Ovary (tissue), 9 donors: ENCODE data around the gene BAZ1A. TPM values are rescaled to one million over a fixed set of nuclear protein-coding genes. Genes with fewer than 3 reads are reported as not detected.

Experiments used
- DNase-seq, 5 donors: peaks; one replicate each; pipeline ENCODE4 v3.0.0-alpha.2; 2019 to 2020
- H3K27ac ChIP-seq, 2 donors: fragments of 200-600 bp; one replicate each; pipeline versions ENCODE4 v1.5.1 to v1.8.0; 2019 to 2022
- H3K27me3 ChIP-seq: fragments of 200-600 bp; one replicate; pipeline ENCODE4 v1.8.0; 2022
- H3K36me3 ChIP-seq: fragments of 200-600 bp; sonication (generic); one replicate; pipeline ENCODE4 v1.5.1; 2019
- H3K4me1 ChIP-seq: one replicate; pipeline ENCODE4 v1.8.1; 2013; ENCODE audit warnings: mild to moderate bottlenecking, moderate library complexity; ENCODE audit not compliant: insufficient read depth
- H3K4me3 ChIP-seq: fragments of 200-600 bp; sonication (generic); one replicate; pipeline ENCODE4 v1.5.1; 2017
- H3K9me3 ChIP-seq, 2 donors: fragments of 200-600 bp in 1 of 2; sonication (generic) in 1 of 2; one replicate each; pipeline versions ENCODE4 v1.5.1 to v1.8.1; 2013 to 2019; ENCODE audit warnings: mild to moderate bottlenecking in 1 of 2, moderate library complexity in 1 of 2
- EP300 ChIP-seq: sonication (generic); formaldehyde crosslinking; IDR thresholded peaks from one replicate; pipeline ENCODE4 v1.6.1; 2017; ENCODE audit warnings: antibody characterized with exemption
- POLR2A ChIP-seq: fragments of 450-650 bp; IDR thresholded peaks from one replicate; pipeline ENCODE4 v1.6.1; 2017; ENCODE audit warnings: antibody characterized with exemption, mild to moderate bottlenecking, moderate library complexity
- WGBS, 3 donors: extraction: QIAGEN DNeasy Blood & Tissue Kit in 1 of 3; methylation state at CpG; one replicate each; pipeline versions ENCODE4 v1.1.5 to v1.1.7; 2013 to 2017; 5-methylcytosine and 5-hydroxymethylcytosine counted together
- intact Hi-C, 4 donors: fragments of 100-400 bp; cut with DNase I; formaldehyde crosslinking; loops; one replicate each; pipeline versions ENCODE4 v1.11.0 to v1.15.1; 2022 to 2023
- polyA plus RNA-seq, 2 donors: library from polyadenylated mRNA; stranded (reverse); fragments of 200-250 nt in 1 of 2; fragments of 350-450 nt in 1 of 2; fragmentation: Illumina TruSeq in 1 of 2; extraction: RNeasy Lipid Tissue Mini Kit (QIAGEN cat#74804) in 1 of 2; gene quantifications; one replicate each; pipeline ENCODE4 v1.2.3, GENCODE V29; 2013 to 2014
- small RNA-seq: library from RNA; depleted of rRNA; stranded (forward); fragments of <200 nt; gene quantifications from one replicate; pipeline ENCODE3, GENCODE V24; 2016
- total RNA-seq, 7 donors: library from RNA; depleted of rRNA in 2 of 7; stranded (reverse); fragments of >200 nt in 2 of 7; fragmentation: NEBNext Ultra II Directional in 3 of 7; extraction: Animal tissue kit (Norgen Biotek cat#: 25700) in 3 of 7; gene quantifications; one replicate each; pipeline versions ENCODE4 v1.1.0 to v1.2.4, GENCODE V29; 2016 to 2023
- TF ChIP-seq, protein P1 (sequence below), 3 donors: fragments of 450-650 bp in 2 of 3; fragments of 200-600 bp in 1 of 3; IDR thresholded peaks; one replicate each; pipeline versions ENCODE4 v1.5.1 to v1.8.0; 2016 to 2022; ENCODE audit warnings: antibody characterized with exemption in 3 of 3, mild to moderate bottlenecking in 1 of 3
- donor health status: DM: no; HTN: no; CAD: no; lungs with moderate emphysema.
- donor health status: DM: no; HTN: no; CAD: no.
- donor health status: Bipolar disorder and iron deficiency.
- donor health status: DM: yes; HTN: yes; CAD: no.
- donor health status: DM: no; HTN: no; CAD: no.
- donor health status: DM: yes; HTN: yes; CAD: no.

Gene BAZ1A
- total and polyA plus RNA-seq, 9 donors = 10.4 to 30.1 (median 17.9) TPM

DNA sequence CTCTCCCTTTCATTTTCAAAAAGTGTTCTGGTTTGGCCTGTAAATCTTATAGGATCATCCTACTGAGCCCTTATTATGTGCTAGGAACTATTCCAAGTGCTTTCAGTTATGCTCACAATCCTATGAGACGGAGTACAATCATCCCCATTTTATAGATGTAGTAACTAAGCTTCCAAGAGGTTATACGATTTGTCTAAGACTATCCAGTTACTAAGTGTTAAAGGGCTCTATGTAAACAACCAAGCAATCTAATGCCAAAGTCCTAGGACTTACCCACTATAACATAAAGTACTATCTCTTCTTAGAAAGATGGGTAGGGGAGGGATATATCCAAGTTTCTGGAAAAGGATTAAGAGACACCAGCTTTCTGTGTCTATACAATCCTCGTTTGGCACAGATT is 167.4 kb downstream of the BAZ1A start:
- no peak for DNase-seq
- H3K27me3 ChIP-seq = no peaks in the 10 kb centered on the region
- 81 to 90% (median 88%) methylated on average over 3 of the region's 3 CpGs for WGBS, 3 donors
- peaks cover 8% of the 10 kb centered on the region for H3K4me1 ChIP-seq
- no peak overlapping the region for H3K27ac ChIP-seq
- intact Hi-C loops = no loop called here
- H3K9me3 ChIP-seq = no peaks in the 10 kb centered on the region
- TF ChIP-seq, protein P1, sequence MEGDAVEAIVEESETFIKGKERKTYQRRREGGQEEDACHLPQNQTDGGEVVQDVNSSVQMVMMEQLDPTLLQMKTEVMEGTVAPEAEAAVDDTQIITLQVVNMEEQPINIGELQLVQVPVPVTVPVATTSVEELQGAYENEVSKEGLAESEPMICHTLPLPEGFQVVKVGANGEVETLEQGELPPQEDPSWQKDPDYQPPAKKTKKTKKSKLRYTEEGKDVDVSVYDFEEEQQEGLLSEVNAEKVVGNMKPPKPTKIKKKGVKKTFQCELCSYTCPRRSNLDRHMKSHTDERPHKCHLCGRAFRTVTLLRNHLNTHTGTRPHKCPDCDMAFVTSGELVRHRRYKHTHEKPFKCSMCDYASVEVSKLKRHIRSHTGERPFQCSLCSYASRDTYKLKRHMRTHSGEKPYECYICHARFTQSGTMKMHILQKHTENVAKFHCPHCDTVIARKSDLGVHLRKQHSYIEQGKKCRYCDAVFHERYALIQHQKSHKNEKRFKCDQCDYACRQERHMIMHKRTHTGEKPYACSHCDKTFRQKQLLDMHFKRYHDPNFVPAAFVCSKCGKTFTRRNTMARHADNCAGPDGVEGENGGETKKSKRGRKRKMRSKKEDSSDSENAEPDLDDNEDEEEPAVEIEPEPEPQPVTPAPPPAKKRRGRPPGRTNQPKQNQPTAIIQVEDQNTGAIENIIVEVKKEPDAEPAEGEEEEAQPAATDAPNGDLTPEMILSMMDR (IDR thresholded peaks at IDR 0.05) = no peak
- no peak for TF ChIP-seq POLR2A
- no peak for TF ChIP-seq EP300
- H3K4me3 ChIP-seq = no peak overlapping the region
- no peaks in the 10 kb centered on the region for H3K36me3 ChIP-seq

Small RNA genes lying within 50 kb of the gene (small RNA-seq; reads per million reads assigned to genes)
- gene AL121603.1 (not detected), gene RNU7-41P (not detected)

Other genes with a start within 250 kb of the BAZ1A start
- gene SNX6, start 245.2 kb downstream of the BAZ1A start, total RNA-seq = 10 to 100 TPM; 45.2 to 71.5 (median 64.5) TPM
- gene SNX6, start 245.2 kb downstream of the BAZ1A start, polyA plus RNA-seq = 10 to 100 TPM; 44.3 to 80.3 TPM
- gene CFL2, start 160.8 kb downstream of the BAZ1A start, total RNA-seq = 10 to 100 TPM; 48.3 to 85.7 (median 70.7) TPM
- gene CFL2, start 160.8 kb downstream of the BAZ1A start, polyA plus RNA-seq = 100 to 1,000 TPM in 1 of 2 donors, 10 to 100 TPM in 1; 43.0 to 194 TPM
- gene SRP54, start 107.6 kb upstream of the BAZ1A start, total RNA-seq = 10 to 100 TPM; 29.0 to 41.2 (median 37.3) TPM
- 10 to 100 TPM; 25.9 to 61.6 TPM for gene SRP54, start 107.6 kb upstream of the BAZ1A start, polyA plus RNA-seq
- 10 to 100 TPM; 15.7 to 45.9 (median 35.5) TPM for gene FAM177A1, start 170.9 kb upstream of the BAZ1A start, total RNA-seq
- 10 to 100 TPM; 26.2 to 46.8 TPM for gene FAM177A1, start 170.9 kb upstream of the BAZ1A start, polyA plus RNA-seq
- 10 to 100 TPM; 16.8 to 39.7 (median 28.6) TPM for gene PPP2R3C, start 246.6 kb upstream of the BAZ1A start, total RNA-seq
- gene PPP2R3C, start 246.6 kb upstream of the BAZ1A start, polyA plus RNA-seq = 10 to 100 TPM; 20.3 to 26.8 TPM
- 10 to 100 TPM in 6 of 7 donors, 1 to 10 TPM in 1; 6.7 to 30.6 (median 11.9) TPM for gene PRORP, start 247.2 kb upstream of the BAZ1A start, total RNA-seq
- 10 to 100 TPM in 1 of 2 donors, 1 to 10 TPM in 1; 9.3 to 36.4 TPM for gene PRORP, start 247.2 kb upstream of the BAZ1A start, polyA plus RNA-seq